Measurements from ENCODE around the gene LRRC37A3.

DNA sequence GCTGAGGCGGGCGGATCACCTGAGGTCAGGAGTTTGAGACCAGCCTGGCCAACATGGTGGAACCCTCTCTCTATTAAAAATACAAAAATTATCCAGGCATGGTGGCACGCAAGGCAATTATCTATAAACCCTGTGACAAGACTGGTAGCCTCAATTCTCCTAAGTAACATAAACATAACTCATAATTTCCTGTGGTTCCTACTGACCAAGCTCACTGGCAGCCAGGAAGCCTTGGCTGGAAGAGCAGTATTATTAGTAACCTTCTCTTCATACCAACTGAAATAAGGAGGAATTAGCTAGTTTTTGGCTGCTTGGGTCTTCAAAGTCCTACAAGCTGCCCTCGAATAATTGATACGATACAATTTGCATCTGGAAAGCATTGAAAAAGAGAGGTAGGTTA is 31.6 kb upstream of the LRRC37A3 start:
- TF ChIP-seq SUZ12 (IDR thresholded peaks at IDR 0.05; ENCODE audit: extremely low read depth, insufficient read depth, insufficient read length) (no peak), ZNF274 (IDR thresholded peaks at IDR 0.05; ENCODE audit: low read depth, low read length) (no peak), YY1 (IDR thresholded peaks at IDR 0.05; ENCODE audit: insufficient read depth, insufficient read length) (no peak)
